CD4-positive, alpha-beta T cell (primary cell): Measurements from ENCODE around the gene NDUFA5. TPM values are rescaled to one million over a fixed set of nuclear protein-coding genes. Genes with fewer than 3 reads are reported as not detected.

Experiments used
- ATAC-seq: fragments of 200-7000 bp; cut with Tn5 transposase; one replicate; pipeline ENCODE4 v1.10.0; 2022; ENCODE audit warnings: mild to moderate bottlenecking; ENCODE audit not compliant: poor library complexity
- CTCF ChIA-PET: fragments of 350-600 bp; sonication (Branson Sonifier 250); formaldehyde crosslinking; loops from one replicate; lab custom pipeline; 2021; ENCODE audit warnings: antibody characterized with exemption, inconsistent platforms; lab: Charles Lee
- POLR2A ChIA-PET: fragments of 350-600 bp; sonication (Branson Sonifier 250); formaldehyde crosslinking; loops from one replicate; lab custom pipeline; 2021; ENCODE audit warnings: antibody characterized with exemption, inconsistent platforms; lab: Charles Lee
- DNase-seq, 14 experiments: peaks; one replicate each; pipeline ENCODE4 v3.0.0-alpha.2; 2013 to 2020; ENCODE audit warnings: mixed read lengths in 2 of 14
- H3K27ac ChIP-seq, 2 donors: one replicate each; pipeline versions ENCODE4 v1.5.1 to v1.7.0; 2013; ENCODE audit warnings: low read length in 2 of 2, low read depth in 1 of 2, mild to moderate bottlenecking in 1 of 2
- H3K27me3 ChIP-seq, 2 experiments: 1 replicate in 1 of 2; 2 replicates in 1 of 2; pipeline versions ENCODE4 v1.6.1 to v1.7.0; 2013; ENCODE audit warnings: low read length in 2 of 2, control low read depth in 1 of 2, mild to moderate bottlenecking in 1 of 2, moderate library complexity in 1 of 2; ENCODE audit not compliant: insufficient read depth in 2 of 2, control insufficient read depth in 1 of 2
- H3K36me3 ChIP-seq: one replicate; pipeline ENCODE4 v1.6.1; 2013; ENCODE audit warnings: low read length, control low read depth; ENCODE audit not compliant: insufficient read depth
- H3K4me1 ChIP-seq: one replicate; pipeline ENCODE4 v1.6.1; 2013; ENCODE audit warnings: low read length, control low read depth; ENCODE audit not compliant: insufficient read depth
- H3K4me3 ChIP-seq: one replicate; pipeline ENCODE4 v1.5.1; 2013; ENCODE audit warnings: mild to moderate bottlenecking, low read length, moderate library complexity
- H3K9me3 ChIP-seq, 2 experiments: 1 replicate in 1 of 2; 2 replicates in 1 of 2; pipeline versions ENCODE4 v1.6.1 to v1.7.0; 2013; ENCODE audit warnings: low read length in 2 of 2, mild to moderate bottlenecking in 2 of 2, control low read depth in 1 of 2, moderate library complexity in 1 of 2; ENCODE audit not compliant: control insufficient read depth in 1 of 2, insufficient read depth in 1 of 2
- H3K27ac Mint-ChIP-seq: one replicate; pipeline ENCODE4 v1.8.0; 2020; ENCODE audit warnings: mixed read lengths
- H3K27me3 Mint-ChIP-seq: one replicate; pipeline ENCODE4 v1.8.0; 2021; ENCODE audit warnings: mixed read lengths
- H3K36me3 Mint-ChIP-seq: one replicate; pipeline ENCODE4 v1.8.0; 2021; ENCODE audit warnings: low read depth, mixed read lengths
- H3K4me1 Mint-ChIP-seq: one replicate; pipeline ENCODE4 v1.8.0; 2021; ENCODE audit warnings: low read depth, mixed read lengths
- H3K4me3 Mint-ChIP-seq: one replicate; pipeline ENCODE4 v1.8.0; 2020; ENCODE audit warnings: mild to moderate bottlenecking, mixed read lengths
- H3K9me3 Mint-ChIP-seq: one replicate; pipeline ENCODE4 v1.8.0; 2020; ENCODE audit warnings: mixed read lengths
- CTCF ChIP-seq: fragments of 200-600 bp; IDR thresholded peaks from one replicate; pipeline ENCODE4 v1.8.0; 2022; ENCODE audit warnings: antibody characterized with exemption, mild to moderate bottlenecking
- intact Hi-C, 2 experiments: fragments of 100-400 bp; cut with DNase I in 1 of 2; cut with micrococcal nuclease in 1 of 2; formaldehyde crosslinking; loops; one replicate each; pipeline versions ENCODE4 v1.15.1 to v1.9.0; 2023 to 2025; cut with DNase I, micrococcal nuclease
- total RNA-seq, 174 experiments: library from RNA in 2 of 174; stranded (reverse) in 2 of 174; gene quantifications; one replicate each; pipeline ENCODE4 v1.2.3 and lab custom pipeline; 2021 to 2026

Gene NDUFA5
- total RNA-seq, 2 experiments from 2014 or later, result 67.9 to 68.6 TPM

- H3K4me3 Mint-ChIP-seq, result no peak overlapping the region
- no peak overlapping the region for H3K27ac Mint-ChIP-seq
- Histone ChIP-seq H3K4me3 (no peak overlapping the region), H3K36me3 (no peaks in the 10 kb centered on the region), H3K27me3 (peaks cover 0 to 9% of the 10 kb centered on the region in 2 experiments), H3K9me3 (no peaks in the 10 kb centered on the region), H3K4me1 (no peaks in the 10 kb centered on the region), H3K27ac (no peak overlapping the region)
- DNase-seq (no peak), ATAC-seq (no peak)
- no peaks in the 10 kb centered on the region for H3K9me3 Mint-ChIP-seq
- no peaks in the 10 kb centered on the region for H3K36me3 Mint-ChIP-seq
- no peak for TF ChIP-seq CTCF
- H3K27me3 Mint-ChIP-seq, result peaks cover 37% of the 10 kb centered on the region
- intact Hi-C loops, result loop anchor here (5.0 to 10.0 kb wide), 2 partner anchors 283 to 1271 kb away; no protein-coding TSS in a partner anchor
- ChIA-PET CTCF (interaction anchor here (0.7 kb wide), 1 partner anchor 209 kb away, joined by 3 read pairs; no protein-coding TSS in a partner anchor), POLR2A (interaction anchor here (1.0 kb wide), 1 partner anchor 26 kb away, joined by 3 read pairs; the partner anchor contains the start of gene NDUFA5)
- H3K4me1 Mint-ChIP-seq, result no peaks in the 10 kb centered on the region
Observed at GRCh38 chr7:123583821-123584220, 26.2 kb upstream of the NDUFA5 start.

- Histone ChIP-seq H3K4me3 (no peak overlapping the region), H3K36me3 (no peaks in the 10 kb centered on the region), H3K4me1 (no peaks in the 10 kb centered on the region), H3K9me3 (no peaks in the 10 kb centered on the region), H3K27me3 (peaks cover 0 to 9% of the 10 kb centered on the region in 2 experiments), H3K27ac (no peak overlapping the region)
- Mint-ChIP-seq H3K9me3 (no peaks in the 10 kb centered on the region), H3K4me1 (no peaks in the 10 kb centered on the region), H3K4me3 (no peak overlapping the region), H3K27me3 (peaks cover 31% of the 10 kb centered on the region), H3K36me3 (no peaks in the 10 kb centered on the region), H3K27ac (no peak overlapping the region)
- intact Hi-C loops, result loop anchor here (5.0 to 10.0 kb wide), 2 partner anchors 286 to 1274 kb away; no protein-coding TSS in a partner anchor
- ChIA-PET CTCF (no interaction called here), POLR2A (no interaction called here)
- no peak for TF ChIP-seq CTCF
- no peak for ATAC-seq
- DNase-seq, result no peak
Observed at GRCh38 chr7:123581162-123581459, 23.5 kb upstream of the NDUFA5 start.

GRCh38 chr7:123580406-123581161 is 23.0 kb upstream of the NDUFA5 start:
- ATAC-seq (peak; percentile 41), DNase-seq (peak in 3 of 14 experiments; percentile 11 to 32 (median 25))
- Mint-ChIP-seq H3K36me3 (no peaks in the 10 kb centered on the region), H3K27ac (no peak overlapping the region), H3K4me3 (no peak overlapping the region), H3K27me3 (peaks cover 31% of the 10 kb centered on the region), H3K4me1 (no peaks in the 10 kb centered on the region), H3K9me3 (no peaks in the 10 kb centered on the region)
- ChIA-PET CTCF (no interaction called here), POLR2A (no interaction called here)
- intact Hi-C loops, result loop anchor here (5.0 to 10.0 kb wide), 2 partner anchors 287 to 1274 kb away; no protein-coding TSS in a partner anchor
- H3K27ac ChIP-seq, result no peak overlapping the region
- peaks cover 0 to 9% of the 10 kb centered on the region in 2 experiments for H3K27me3 ChIP-seq
- no peaks in the 10 kb centered on the region for H3K9me3 ChIP-seq
- no peaks in the 10 kb centered on the region for H3K4me1 ChIP-seq
- peak; percentile 18 for TF ChIP-seq CTCF
- no peaks in the 10 kb centered on the region for H3K36me3 ChIP-seq
- H3K4me3 ChIP-seq, result no peak overlapping the region
